HG03571 (cell line): ENCODE data around the gene CREB5.

ENCODE experiments used
- ATAC-seq: cut with Tn5 transposase; IDR thresholded peaks from one replicate; pipeline ENCODE4 v1.9.1; 2021; ENCODE audit not compliant: unreplicated experiment

CREB5 gene

DNA sequence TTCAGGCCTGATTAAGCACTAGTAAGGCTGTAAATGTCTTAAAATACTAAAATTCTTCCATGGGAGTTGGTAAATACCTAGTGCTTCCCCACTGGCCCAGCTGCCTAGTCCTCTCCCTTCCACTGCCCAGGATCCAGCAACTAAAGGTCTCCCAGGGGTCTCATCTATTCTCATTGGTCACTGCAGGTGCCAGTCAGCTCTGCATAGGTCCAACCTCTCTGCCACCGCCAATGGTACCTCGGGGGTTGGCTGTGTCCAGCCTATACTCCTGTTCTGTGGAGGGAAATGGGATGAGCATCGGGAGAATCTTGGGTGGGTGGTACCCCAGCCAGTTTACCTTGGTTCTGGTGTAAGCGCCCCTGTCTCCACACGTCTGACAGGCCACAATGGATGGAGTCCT lies 6.1 kb upstream of the CREB5 start:
- no peak for ATAC-seq

- no peak for ATAC-seq
Measured at GRCh38 chr7:28407651-28408050, 4.7 kb upstream of the CREB5 start.

GRCh38 chr7:28408105-28408959 lies 4.0 kb upstream of the CREB5 start:
- no peak for ATAC-seq

GRCh38 chr7:28408960-28409715 lies 3.2 kb upstream of the CREB5 start:
- no peak for ATAC-seq

GRCh38 chr7:28409716-28410627 lies 2.3 kb upstream of the CREB5 start:
- no peak for ATAC-seq

GRCh38 chr7:28410628-28411531 lies 1.4 kb upstream of the CREB5 start:
- ATAC-seq: no peak

GRCh38 chr7:28413011-28413410 lies 693 bp downstream of the CREB5 start:
- no peak for ATAC-seq

- ATAC-seq: no peak
Measured at GRCh38 chr7:28414453-28414852, 2.1 kb downstream of the CREB5 start.

DNA sequence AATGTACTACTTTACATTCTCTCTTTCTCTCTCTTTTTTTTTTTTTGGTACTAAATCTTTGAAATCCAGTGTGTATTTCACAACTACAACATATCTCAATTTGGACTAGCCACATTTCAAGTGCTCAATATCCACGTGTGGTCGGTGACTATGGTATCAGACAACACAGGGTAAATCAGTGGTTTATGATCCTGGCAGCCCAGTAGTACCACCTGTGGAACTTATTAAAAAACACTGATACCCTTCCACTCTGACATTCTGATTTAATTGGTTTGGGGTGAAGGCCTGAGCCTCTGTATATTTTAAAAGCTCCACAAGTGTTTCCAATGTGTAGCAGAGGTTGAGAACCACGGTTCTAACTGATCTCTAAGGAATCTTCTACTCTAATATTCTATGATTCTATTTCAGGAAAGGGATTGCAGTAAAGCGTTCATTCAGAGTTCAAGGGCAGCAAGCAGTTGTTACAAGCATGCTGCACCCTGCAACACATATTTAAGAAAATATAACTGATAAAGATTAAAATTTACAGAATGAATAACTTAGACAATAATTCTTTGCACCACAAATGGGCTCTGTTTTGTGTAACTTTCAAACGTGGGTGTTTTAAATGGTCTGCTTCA lies 5.1 kb downstream of the CREB5 start:
- ATAC-seq: no peak

GRCh38 chr7:28418311-28418710 lies 6.0 kb downstream of the CREB5 start:
- ATAC-seq: no peak

DNA sequence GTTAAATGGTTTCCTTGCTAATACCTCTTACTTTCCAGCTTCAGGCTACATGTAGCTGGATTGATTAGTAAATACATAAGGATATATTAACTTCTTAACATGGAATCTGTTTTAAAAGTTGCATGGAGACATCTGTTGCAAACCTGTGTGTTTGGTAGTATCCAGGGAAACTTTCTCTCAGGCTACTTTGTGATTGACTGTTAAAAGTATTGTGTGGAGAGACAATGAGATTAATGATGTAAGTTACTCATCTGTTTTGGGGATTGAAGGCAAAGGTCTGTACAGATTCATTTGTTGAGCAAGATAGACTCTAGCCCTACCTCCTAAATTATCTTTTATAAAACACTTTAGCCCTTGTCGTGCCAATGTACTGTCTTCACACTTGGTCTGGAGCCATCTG lies 6.6 kb downstream of the CREB5 start:
- no peak for ATAC-seq

DNA sequence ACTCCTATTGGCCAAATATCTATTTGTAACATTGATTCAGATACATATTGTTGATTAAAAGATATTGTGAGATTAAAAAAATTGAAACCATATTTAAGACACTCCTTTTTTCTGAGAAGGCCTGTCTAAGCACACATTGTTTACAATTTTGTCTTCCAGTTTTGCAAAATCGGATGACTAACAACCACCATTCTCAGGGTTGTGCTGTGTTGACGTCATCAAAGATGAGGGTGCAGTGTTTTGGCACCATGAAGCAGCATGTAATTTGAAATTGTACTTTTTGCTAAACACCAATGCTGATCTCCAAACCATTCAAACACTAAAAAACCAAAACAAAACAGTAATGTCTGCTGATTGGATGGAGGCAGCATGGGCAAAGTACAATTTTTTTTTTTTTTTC lies 7.4 kb downstream of the CREB5 start:
- no peak for ATAC-seq

DNA sequence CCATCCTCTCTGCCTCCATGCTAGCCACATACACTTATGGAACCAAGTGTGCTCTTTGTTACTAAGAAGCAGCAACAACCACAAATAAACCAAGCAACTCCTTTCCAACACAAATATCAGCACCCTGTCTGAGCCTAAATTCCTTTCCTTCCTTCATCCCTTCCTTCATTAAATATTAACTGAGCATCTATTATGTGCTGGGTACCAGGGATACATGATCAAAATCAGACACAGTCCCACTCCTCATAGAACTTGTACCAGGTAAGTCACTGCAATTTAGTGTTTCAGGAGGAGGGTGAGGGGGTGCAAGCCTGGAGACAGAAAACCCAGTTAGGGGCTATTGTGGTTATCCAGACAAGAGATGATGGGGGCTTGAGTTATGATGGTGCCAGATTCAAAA lies 10.8 kb downstream of the CREB5 start:
- no peak for ATAC-seq

DNA sequence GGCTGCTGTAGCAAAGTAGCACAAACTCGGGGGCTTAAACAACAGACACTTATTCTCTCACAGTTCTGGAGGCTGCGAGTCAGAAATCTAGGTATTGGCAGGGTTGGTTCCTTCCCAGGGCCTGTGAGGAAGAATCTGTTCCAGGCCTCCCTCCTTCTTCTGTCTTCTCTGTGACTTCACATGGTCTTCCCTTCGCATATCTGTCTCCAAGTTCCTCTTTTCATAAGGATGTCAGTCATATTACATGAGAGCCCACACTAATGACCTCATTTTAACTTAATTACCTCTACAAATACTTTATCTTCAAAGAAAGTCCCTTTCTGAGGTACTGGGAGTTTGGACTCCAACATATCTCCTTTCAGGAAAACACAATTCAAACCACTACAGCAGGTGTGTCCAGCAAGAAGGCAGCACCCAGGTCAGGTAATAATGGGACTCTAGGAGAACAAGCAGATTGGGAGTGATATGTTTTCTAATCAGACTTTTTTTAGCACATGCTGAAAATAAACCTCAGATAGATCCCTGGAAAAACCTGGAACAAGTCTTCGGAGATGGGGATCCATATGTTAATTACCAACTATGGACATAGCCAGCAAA lies 11.7 kb downstream of the CREB5 start:
- no peak for ATAC-seq

GRCh38 chr7:28425496-28425895 lies 13.2 kb downstream of the CREB5 start:
- ATAC-seq: no peak

GRCh38 chr7:28427236-28427635 lies 14.9 kb downstream of the CREB5 start:
- no peak for ATAC-seq

GRCh38 chr7:28430616-28431015 lies 18.3 kb downstream of the CREB5 start:
- no peak for ATAC-seq

DNA sequence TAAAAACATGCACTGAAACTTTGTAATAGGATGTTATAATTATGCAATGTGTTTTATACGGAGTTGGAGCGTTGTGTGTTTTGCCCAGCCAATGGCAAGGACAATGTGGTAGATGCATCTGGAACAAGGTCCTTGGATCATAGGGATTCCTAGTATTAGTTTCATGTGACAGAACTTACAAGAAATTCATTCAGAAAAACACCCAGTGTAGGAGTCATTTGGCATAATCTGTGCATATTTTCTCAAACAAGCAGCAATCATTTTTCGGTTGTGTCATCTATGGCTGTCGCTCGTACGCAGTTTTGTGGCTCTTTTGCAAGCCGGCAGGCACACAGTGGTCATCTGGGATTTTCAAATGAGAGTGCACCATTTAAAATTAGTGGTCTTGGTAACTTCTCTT lies 19.8 kb downstream of the CREB5 start:
- no peak for ATAC-seq

GRCh38 chr7:28433039-28433438 lies 20.7 kb downstream of the CREB5 start:
- ATAC-seq: no peak
